ENCODE data around the gene VIM. TPM values are rescaled to one million over a fixed set of nuclear protein-coding genes. Genes with fewer than 3 reads are reported as not detected.
A peak's percentile ranks its signal among the peaks of the same experiment; 100 is the strongest.

Gene VIM
- total and polyA plus RNA-seq, 10 of the 15 experiments (the other 5 are each of a cell fraction or from before 2014, with no cell fraction given), result 44.2 to 287 (median 188) TPM

- TF ChIP-seq, protein P1, sequence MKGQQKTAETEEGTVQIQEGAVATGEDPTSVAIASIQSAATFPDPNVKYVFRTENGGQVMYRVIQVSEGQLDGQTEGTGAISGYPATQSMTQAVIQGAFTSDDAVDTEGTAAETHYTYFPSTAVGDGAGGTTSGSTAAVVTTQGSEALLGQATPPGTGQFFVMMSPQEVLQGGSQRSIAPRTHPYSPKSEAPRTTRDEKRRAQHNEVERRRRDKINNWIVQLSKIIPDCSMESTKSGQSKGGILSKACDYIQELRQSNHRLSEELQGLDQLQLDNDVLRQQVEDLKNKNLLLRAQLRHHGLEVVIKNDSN (IDR thresholded peaks at IDR 0.05; ENCODE audit: borderline replicate concordance, extremely low read length, insufficient read depth, low read depth, low read length), result no peak
- TF ChIP-seq SUZ12 (IDR thresholded peaks at IDR 0.05; ENCODE audit: unreplicated experiment), result no peak
- TF ChIP-seq ATF3 (IDR thresholded peaks at IDR 0.05; ENCODE audit: borderline replicate concordance, extremely low read depth, low read depth, low read length), result no peak
- TF ChIP-seq YY1 (IDR thresholded peaks at IDR 0.05; ENCODE audit: low read depth, low read length), result peak; percentile 87
- no peak for TF ChIP-seq PML (IDR thresholded peaks at IDR 0.05; ENCODE audit: low read length)
- TF ChIP-seq RBBP5 (conservative IDR thresholded peaks at IDR 0.05), result 0 out of 2 replicates have a peak, but pooled peaks have one; percentile 41
- TF ChIP-seq ZNF274 (IDR thresholded peaks at IDR 0.05; ENCODE audit: insufficient read depth, insufficient read length), result no peak
- TF ChIP-seq SREBF2 (IDR thresholded peaks at IDR 0.05; ENCODE audit: low read length), result no peak
- no peak for TF ChIP-seq MTA2 (IDR thresholded peaks at IDR 0.05; ENCODE audit: low read depth)
- peak; percentile 81 for TF ChIP-seq RELA (IDR thresholded peaks at IDR 0.05; ENCODE audit: borderline replicate concordance, partially characterized antibody)
- no peak for TF ChIP-seq CBFB (IDR thresholded peaks at IDR 0.05; ENCODE audit: low read depth)
- peak in 1 of 2 experiments; percentile 22; a peak in 2 of 4 replicates for TF ChIP-seq IKZF2 (IDR thresholded peaks at IDR 0.05)
- no peak for TF ChIP-seq BRCA1 (IDR thresholded peaks at IDR 0.05; ENCODE audit: low read depth, low read length)
Observed at GRCh38 chr10:17200912-17201793, 26.9 kb upstream of the VIM start, which contains the start of gene TRDMT1 (continued).
